ENCODE measurements around the gene CNPY3.

The CNPY3 gene

GRCh38 chr6:42981836-42982235, 52.6 kb downstream of the CNPY3 start:
- DNase-seq (ENCODE audit: low read depth in 2 of 2), result no peak

GRCh38 chr6:42984001-42984923, 55.0 kb downstream of the CNPY3 start, which contains the start of gene PPP2R5D:
Gene PPP2R5D, plus strand, starts transcription at chr6:42984570. Its CDS starts 108 bp downstream, at chr6:42984678.
- peak; percentile 89 to 97 for DNase-seq (ENCODE audit: low read depth in 2 of 2)

GRCh38 chr6:42984924-42985475, 55.7 kb downstream of the CNPY3 start:
- DNase-seq (ENCODE audit: low read depth in 2 of 2), result no peak

GRCh38 chr6:42987533-42988451, 58.5 kb downstream of the CNPY3 start:
- no peak for DNase-seq (ENCODE audit: low read depth in 2 of 2)

GRCh38 chr6:42988486-42989020, 59.3 kb downstream of the CNPY3 start:
- no peak for DNase-seq (ENCODE audit: low read depth in 2 of 2)

All from stimulated activated CD4-positive, alpha-beta T cell treated with anti-CD3 and anti-CD28 coated beads, Interleukin-4, amount 100 ng/mL, for 48 hours (primary cell).